ENCODE results near the gene CORIN. TPM values are rescaled to one million over a fixed set of nuclear protein-coding genes. Genes with fewer than 3 reads are reported as not detected.

CORIN gene
- total and polyA plus RNA-seq, 2 donors (not counting 3 experiments of a cell fraction or from before 2014, with no cell fraction given), result 0.07 to 0.40 TPM

DNA sequence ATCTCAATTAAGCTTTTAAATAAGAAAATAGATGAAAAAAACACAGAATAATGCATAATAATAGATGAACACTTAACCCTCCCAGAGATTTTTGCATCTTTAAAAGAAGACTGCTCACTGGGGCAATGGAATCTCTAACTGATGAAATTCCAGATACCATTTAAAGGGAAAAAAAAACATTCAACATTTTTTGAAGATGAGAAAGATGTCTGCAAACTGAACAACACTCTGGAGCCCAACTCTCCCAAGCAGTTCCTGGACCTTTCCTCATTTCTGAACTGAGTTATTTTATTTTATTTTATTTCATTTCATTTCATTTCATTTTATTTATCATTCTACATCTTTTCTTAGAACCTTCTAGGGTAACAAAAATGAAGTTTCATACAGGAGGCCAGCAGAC, 90.7 kb downstream of the CORIN start:
- CTCF ChIA-PET, result no interaction called here
- no peak overlapping the region for H2AFZ ChIP-seq (ENCODE audit: low read depth, low read length)
- H3K9me1 ChIP-seq (replicated peaks; ENCODE audit: control insufficient read depth, extremely low read depth, insufficient read depth, low read length), result no peaks in the 10 kb centered on the region
- H3K79me2 ChIP-seq (ENCODE audit: control insufficient read depth, insufficient read depth, low read length), result no peaks in the 10 kb centered on the region
- no peak overlapping the region for H3K4me2 ChIP-seq (ENCODE audit: insufficient read depth, low read length)
- dilution Hi-C loops (cut with MboI; ENCODE audit: extremely low pct_ligation_motif_present, low sequenced_read_pairs), result no loop called here
- TF ChIP-seq GATA2 (IDR thresholded peaks at IDR 0.05; ENCODE audit: insufficient read depth, insufficient read length, low read depth, low read length) (no peak), FOS (IDR thresholded peaks at IDR 0.05; ENCODE audit: borderline replicate concordance, insufficient read depth, low read length) (no peak), MYC (IDR thresholded peaks at IDR 0.05; ENCODE audit: low read depth, low read length) (no peak), POLR2A (IDR thresholded peaks at IDR 0.05; ENCODE audit: low read depth, low read length) (no peak), JUN (IDR thresholded peaks at IDR 0.05; ENCODE audit: borderline replicate concordance, insufficient read depth, insufficient read length, low read depth) (no peak), EZH2 (IDR thresholded peaks at IDR 0.05; ENCODE audit: borderline replicate concordance, low read depth, low read length, severe bottlenecking) (no peak)
- TF ChIP-seq, protein P1, sequence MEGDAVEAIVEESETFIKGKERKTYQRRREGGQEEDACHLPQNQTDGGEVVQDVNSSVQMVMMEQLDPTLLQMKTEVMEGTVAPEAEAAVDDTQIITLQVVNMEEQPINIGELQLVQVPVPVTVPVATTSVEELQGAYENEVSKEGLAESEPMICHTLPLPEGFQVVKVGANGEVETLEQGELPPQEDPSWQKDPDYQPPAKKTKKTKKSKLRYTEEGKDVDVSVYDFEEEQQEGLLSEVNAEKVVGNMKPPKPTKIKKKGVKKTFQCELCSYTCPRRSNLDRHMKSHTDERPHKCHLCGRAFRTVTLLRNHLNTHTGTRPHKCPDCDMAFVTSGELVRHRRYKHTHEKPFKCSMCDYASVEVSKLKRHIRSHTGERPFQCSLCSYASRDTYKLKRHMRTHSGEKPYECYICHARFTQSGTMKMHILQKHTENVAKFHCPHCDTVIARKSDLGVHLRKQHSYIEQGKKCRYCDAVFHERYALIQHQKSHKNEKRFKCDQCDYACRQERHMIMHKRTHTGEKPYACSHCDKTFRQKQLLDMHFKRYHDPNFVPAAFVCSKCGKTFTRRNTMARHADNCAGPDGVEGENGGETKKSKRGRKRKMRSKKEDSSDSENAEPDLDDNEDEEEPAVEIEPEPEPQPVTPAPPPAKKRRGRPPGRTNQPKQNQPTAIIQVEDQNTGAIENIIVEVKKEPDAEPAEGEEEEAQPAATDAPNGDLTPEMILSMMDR (IDR thresholded peaks at IDR 0.05; ENCODE audit: extremely low read depth in 1 of 2, insufficient read depth in 1 of 2, low read depth in 1 of 2, low read length in 2 of 2), result no peak
- H3K4me1 ChIP-seq (ENCODE audit: control insufficient read depth, extremely low read depth, insufficient read depth, low read length), result no peaks in the 10 kb centered on the region
- no peak for FAIRE-seq
- no peak overlapping the region for H3K9ac ChIP-seq (replicated peaks; ENCODE audit: extremely low read depth, insufficient read depth, low read length)
- no peak overlapping the region for H3K4me3 ChIP-seq (replicated peaks in 1 of 3; ENCODE audit: insufficient read depth in 1 of 3, low read depth in 1 of 3, low read length in 3 of 3)
- BruUV-seq (replicated peaks), result no TSS peak
- POLR2A ChIA-PET, result no interaction called here
- peaks cover 2% of the 10 kb centered on the region in 2 experiments for H3K27me3 ChIP-seq (ENCODE audit: control insufficient read depth in 2 of 2, insufficient read depth in 2 of 2, low read length in 2 of 2)
- DNase-seq (ENCODE audit: low read depth, low spot score), result no peak
- H3K9me3 ChIP-seq (replicated peaks; ENCODE audit: control insufficient read depth, insufficient read depth, low read length), result no peaks in the 10 kb centered on the region
- intact Hi-C loops (cut with micrococcal nuclease), result loop anchor here (10.0 kb wide), 1 partner anchor 68 kb away; no protein-coding TSS in a partner anchor
- H3K27ac ChIP-seq (ENCODE audit: insufficient read depth, low read depth, low read length), result no peak overlapping the region
- no peaks in the 10 kb centered on the region for H3K36me3 ChIP-seq (ENCODE audit: control insufficient read depth in 2 of 2, extremely low read depth in 1 of 2, insufficient read depth in 2 of 2, low read length in 2 of 2)
- H4K20me1 ChIP-seq (replicated peaks; ENCODE audit: control insufficient read depth, extremely low read depth, insufficient read depth, low read length), result no peaks in the 10 kb centered on the region
